NCI-H446 (cell line): ENCODE data around the gene FBXO3.

ENCODE experiments used
- DNase-seq, 2 experiments: peaks; one replicate each; lab custom pipeline; 2025; lab: John Stamatoyannopoulos, UW

Gene FBXO3

DNA sequence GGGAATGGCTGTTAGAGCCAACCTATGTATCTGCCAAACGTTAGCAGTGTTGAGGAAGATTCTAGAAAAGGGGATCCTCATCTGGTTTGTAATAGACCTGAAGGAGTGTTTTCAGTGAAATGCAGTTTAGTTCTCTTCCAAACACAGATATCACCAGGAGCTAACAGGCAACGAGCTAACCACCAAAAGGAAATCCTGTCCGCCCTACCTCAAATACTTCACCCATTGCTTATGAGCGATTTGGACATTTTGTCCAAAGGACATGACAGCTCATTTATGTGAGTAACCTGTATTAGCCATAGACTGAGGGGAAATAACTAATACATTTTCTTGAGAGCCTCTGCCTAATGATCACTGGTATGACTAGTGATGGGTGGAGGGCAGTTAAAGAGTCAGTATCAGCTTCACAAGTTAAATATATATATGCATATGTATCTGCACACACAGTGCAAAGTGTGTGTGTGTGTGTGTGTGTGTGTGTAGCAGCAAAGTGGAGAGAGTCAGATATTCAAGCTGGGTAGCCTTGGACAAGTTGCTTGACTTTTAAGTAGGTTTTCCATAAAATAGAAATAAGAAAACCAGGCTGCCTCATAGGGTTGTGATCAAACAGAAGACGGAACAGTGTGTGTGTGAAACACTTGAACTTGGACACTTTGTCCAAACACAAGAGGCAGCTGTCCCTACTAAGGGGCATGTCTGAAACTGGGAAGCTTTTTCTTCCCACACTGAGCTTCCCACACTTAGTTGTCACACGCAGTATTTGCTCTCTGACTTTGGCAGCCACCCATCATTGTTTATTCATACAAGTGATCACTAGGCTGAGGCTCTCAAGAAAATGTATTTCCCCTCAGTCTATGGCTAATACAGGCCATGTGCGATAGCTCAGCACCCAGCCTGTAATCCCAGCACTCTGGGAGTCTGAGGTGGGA is 72.8 kb downstream of the FBXO3 start:
- peak in 1 of 2 experiments; percentile 16 for DNase-seq

DNA sequence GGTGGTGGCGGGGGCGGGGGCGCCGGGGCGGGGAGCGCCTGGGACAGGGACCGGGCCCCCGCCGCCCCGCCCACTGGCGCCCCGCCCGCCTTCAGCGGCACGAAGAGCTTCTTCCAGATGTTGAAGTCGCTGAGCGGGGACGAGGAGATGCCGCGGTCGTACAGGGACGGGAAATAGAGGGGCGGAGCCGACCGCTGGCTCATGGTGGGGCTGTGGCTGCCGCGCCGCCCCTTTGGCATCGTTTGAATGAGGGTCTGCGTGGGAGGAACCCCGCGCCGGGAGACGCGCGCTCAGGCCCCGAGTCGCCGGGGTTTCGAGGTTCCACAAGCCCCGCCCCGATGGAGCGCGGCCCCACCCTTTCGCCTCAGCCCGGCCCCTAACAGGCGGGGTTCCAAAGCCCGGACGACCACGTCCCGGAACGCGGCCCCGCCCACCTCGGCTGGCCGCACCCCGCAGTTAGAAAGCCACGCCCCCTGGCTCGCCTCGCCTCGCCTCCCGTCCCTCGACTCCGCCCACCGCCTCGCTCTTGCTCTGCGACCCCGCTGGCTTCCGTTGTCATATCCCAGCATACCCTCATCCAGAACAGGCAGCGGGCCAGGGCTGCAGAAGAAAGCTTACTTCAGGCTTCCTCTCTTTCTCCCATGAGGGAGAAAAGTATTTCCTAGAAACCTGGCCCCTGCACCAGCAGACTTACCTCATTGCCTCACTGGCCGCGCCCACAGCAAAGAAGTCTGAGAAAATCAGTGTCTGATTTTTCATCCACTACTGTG is 73.6 kb downstream of the FBXO3 start, which contains the start of gene C11orf91:
Gene C11orf91, minus strand, starts transcription at position 325 of the 770 bp plus-strand sequence. Its CDS starts 86 bp downstream, at position 239.
- DNase-seq, result peak; percentile 97 to 99

DNA sequence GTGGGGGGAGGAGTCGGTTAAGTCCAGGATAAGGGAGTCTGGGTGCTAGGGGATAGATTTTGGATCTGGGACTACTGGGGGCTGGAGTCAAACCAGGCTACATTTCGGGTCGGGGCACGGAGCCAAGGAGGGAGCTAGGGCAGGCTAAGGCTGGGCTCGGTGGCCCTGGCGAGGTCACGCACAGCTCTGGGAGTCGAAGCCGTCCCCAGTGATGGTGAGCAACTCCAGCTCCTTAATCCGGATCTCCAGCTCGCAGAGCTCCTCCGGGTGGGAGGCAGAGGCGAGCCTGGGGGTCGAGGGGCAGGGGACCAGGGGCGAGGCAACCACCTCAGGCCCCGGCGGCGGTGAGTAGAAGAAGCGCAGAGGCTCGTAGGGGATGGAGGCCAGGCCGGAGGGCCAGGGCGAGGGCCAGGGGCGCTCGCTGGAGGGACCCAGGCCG is 74.2 kb downstream of the FBXO3 start:
- no peak for DNase-seq

DNA sequence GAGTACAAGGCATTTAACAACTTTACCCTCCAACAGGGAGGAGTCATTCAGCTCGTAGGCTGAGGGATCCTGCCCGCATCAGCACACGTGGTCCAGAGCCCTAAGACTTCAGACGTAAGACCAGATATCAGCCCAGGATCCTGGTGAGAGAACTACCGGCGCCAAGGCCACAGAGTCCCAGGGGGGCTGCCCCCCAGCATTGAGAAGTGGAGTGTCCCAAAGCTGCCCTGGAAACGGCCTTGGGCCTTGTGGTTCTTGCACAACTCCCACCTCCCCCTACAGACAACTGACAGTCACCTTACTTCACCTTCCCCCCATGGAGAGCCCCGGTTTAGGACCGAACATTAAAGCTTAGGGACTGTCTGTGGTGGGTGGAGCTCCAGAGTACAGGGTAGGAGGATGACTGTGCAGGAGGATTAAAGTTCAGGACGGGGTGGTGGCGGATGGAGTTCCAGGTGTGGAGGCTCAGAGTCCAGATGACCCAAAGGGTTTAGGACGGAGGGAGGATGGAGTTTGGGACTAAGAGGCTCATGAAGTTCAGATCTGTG is 74.7 kb downstream of the FBXO3 start:
- DNase-seq, result no peak

DNA sequence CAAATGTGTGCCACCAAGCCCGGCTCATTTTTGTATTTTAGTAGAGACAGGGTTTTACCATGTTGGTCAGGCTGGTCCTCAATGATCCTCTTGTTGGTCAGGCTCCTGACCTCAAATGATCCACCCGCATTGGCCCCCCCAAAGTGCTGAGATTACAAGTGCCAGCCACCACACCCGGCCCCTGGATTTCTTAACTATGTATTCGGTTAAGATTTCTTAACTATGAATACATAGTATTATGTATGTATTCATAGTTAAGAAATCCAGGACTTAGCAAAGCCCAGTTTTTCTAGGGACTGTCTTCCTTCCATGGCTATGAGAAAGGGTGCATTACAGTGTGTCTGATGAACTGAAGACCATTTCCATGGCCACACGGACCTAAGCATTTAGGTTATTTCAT is 75.4 kb downstream of the FBXO3 start:
- DNase-seq, result no peak

DNA sequence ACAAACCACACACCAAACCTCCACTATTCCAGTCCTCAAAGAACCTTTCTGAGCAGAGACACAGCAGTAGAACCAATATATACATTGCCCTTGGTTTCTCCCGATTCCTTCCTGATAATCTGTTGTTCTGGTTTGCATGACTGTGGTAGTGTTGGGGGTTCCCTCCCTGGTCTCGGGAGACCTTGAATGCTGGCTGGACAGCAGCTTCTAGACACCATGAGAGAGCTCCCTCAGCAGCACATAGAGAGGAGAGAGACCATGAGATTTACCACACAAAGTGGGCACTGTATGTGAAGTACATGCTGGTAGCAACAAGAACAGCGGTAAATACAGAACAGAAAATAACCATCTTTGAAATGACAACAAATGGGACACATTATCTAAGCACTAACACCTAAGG is 76.3 kb downstream of the FBXO3 start:
- no peak for DNase-seq

DNA sequence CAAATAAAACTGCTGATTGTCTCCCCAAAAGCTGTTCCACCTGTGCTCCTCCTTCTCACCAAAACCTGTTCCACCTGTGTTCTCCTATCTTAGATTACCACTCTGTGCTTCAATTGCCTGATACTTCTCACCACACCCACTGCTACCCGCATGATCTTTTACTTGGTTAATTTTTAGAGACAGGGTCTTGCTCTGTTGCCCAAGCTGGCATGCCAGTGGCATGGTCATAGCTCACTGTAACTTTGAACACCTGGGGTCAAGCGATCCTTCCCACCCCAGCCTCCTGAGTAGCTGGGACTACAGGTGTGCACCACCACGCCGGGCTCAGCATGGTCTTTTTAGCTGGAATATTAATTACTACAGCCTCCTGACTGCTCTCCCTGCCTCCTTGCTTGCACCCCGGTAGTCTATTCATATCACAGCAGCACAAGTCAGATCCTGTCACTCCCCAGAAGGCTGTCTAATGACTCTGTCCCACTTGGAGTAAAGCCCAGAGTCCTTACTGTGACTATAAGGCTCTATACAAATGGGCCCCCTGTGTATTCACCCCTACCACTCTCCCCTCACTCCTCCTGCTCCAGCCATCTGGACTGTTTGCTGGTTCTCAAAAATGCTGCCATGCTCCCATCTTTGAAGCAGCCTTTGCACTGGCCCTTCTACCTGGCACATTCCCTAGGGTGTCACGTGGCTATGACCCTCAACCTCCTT is 77.2 kb downstream of the FBXO3 start:
- DNase-seq, result peak in 1 of 2 experiments; percentile 71

DNA sequence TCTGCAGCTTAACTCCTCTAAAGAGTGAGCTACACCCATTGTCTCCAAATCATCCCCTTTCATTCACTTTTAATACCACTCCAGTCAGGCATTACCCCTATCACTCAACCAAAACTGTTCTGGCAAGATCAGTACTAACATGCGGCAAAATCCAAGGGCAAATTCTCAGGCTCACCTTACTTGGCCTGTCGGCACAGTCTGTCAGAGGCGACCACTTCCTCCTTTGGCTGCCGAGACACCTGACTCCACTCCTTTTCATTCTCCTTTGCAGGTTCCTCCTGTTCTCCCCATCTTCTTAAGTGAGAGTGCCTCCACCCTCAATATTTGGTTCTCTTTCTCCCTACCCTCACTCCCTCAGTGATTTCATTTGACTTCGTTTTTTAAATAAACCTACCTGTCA is 77.9 kb downstream of the FBXO3 start:
- no peak for DNase-seq

DNA sequence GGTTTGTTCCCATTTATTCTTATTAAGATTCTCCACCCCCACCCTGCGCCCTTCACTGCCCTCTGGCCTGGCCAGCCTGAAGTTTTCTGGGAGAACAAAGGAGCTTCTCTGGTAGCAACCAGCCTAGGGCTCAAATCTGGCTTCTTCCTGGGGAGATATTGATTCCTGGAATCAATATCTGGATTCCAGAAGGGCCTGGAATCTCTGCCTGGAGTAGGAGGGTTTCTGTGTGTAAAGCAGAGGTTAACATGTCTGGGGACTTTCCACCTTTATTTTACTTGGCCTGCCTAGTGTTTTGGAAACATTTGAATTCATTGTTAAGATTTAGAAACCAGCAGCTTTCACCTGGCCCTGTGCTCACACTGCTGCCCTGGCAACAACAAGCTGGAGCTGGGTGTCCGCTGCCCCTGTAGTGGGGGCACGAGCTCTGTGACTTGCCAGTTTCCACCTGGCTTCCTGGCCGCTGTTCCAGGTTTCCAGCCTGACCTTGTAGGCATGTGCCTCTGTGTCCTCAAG is 79.2 kb downstream of the FBXO3 start:
- DNase-seq, result no peak

DNA sequence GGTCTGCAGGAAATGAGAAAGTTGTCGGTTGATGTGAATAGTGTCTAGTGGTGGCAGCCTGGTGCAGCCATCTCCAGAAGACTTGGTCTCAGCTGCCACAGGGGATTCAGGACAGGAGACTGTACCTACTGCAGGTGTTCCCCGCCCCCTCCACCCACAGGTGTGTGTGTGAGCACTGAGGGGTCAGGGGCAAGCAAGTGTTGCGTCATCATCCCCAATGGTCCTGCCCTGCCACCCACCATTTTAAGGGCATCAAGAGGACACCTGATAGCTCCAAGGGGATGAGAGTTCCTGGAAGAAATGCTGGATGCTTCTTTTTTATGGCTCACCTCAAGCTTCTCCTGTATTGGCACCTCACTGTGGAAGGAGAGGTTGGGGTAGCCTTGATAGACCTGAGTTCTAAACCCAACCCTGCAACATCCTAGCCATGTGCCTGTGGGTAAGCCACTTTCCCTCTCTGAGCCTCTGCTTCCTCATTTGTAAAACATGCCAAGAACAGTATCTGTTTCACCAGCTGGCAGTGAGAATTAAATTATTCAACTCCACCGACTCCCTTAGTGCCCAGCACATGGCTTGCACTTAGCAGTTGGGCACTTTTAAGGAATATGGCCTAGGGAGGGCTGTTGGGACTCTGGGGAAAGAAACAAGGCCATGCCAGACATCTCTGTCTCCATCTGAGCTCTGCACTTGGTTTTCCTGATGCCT is 79.8 kb downstream of the FBXO3 start:
- DNase-seq, result peak; percentile 19 to 80

DNA sequence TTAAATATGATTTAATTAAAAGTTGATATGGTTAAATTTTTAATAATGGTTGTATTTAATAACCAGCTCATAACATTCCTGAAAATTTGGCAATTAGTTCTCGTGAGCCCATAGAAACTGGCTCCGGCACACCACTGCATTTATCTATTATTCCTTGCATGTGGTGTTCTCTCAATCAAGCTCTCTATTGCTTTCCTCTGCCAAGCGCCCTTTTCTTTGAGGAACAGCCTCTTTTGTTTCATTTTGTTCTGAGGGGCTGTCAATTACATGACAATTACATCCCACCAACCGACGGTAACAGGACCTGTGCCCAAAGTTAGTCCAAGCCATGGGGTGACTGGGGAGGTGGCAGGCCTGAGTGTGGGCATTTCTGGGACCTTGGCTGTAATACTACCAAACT is 81.8 kb downstream of the FBXO3 start:
- DNase-seq, result peak; percentile 66 to 76

DNA sequence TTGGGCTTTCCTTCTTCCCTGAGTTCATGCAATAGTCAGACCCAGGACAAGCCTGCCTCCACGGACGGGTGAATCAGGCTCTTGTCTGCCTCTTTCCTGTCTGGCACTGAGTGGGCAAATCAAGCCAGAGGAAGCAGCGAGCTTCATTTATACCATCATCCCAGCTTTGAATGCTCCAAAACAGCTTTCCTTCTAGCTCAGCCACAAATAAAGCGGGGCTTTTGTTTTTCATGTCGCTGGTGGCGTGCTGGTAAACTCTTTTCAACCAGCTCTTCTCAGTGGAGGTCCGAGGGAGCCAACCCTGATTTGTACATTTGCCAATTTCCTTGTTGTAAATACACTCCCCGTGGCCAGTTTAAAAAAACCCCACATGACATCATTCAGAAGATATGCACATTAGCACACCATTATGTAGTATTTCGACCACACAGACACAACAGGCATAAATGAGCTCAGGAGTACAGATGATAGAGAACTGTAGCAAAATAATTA is 82.3 kb downstream of the FBXO3 start:
- peak; percentile 89 to 95 for DNase-seq

DNA sequence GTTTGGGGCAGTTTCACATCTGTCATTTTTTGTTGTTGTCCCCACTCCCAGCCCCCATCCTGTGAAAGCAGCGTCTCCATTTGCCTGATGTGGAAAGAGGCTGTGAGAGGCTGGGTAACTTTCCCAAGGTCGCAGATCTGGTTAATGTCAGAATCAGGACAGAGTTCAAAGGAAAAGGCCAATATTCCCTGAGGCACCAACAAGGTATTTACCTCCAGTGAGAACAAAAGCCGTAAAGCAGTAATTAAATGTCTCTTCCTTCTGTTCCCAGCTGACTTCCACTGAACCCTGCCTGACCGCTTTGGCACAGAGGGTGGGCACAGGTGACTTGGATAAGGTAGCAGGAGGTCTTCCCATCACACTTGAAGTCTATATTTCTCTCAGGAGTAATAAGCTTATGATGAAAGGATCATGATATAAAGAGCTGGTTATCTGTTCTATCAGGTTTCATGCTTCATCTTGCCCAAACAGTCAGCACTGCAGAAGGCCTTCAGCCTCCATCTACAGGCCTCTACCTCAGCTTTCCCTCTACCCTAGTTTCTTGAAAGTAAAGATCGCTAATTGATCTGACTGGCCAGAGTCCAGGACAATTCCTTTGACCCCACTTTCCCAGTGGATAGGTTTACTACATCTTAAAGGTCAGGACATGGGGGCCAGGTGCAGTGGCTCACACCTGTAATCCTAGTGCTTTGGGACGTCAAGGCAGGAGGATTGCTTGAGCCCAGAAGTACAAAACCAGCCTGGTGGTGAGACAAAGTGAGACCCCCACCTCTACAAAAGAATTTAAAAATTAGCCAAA is 83.1 kb downstream of the FBXO3 start:
- no peak for DNase-seq
